GM12874 (cell line): ENCODE results near the gene TUBA4A.

Experiments used
- CTCF ChIP-seq: IDR thresholded peaks from 2 replicates; pipeline ENCODE4 v1.5.1; 2011; ENCODE audit warnings: low read depth, mild to moderate bottlenecking, control low read depth, low read length, moderate library complexity; ENCODE audit not compliant: insufficient read depth

TUBA4A gene

GRCh38 chr2:219271021-219271420, 17.3 kb upstream of the TUBA4A start:
- no peak for TF ChIP-seq CTCF

DNA sequence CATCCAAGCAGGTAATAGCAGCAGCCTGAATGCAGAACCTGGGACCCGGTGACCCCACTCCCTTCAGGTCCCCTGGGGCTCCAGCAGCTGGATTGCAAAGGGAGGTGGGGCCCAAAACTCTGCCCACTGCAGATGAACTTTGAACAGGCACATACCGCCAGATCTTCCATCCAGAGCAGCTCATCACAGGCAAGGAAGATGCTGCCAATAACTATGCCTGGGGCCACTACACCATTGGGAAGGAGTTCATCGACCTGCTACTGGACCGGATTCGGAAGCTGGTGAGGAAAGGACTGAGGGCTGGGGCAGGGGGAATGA, 16.3 kb upstream of the TUBA4A start:
- TF ChIP-seq CTCF: no peak

DNA sequence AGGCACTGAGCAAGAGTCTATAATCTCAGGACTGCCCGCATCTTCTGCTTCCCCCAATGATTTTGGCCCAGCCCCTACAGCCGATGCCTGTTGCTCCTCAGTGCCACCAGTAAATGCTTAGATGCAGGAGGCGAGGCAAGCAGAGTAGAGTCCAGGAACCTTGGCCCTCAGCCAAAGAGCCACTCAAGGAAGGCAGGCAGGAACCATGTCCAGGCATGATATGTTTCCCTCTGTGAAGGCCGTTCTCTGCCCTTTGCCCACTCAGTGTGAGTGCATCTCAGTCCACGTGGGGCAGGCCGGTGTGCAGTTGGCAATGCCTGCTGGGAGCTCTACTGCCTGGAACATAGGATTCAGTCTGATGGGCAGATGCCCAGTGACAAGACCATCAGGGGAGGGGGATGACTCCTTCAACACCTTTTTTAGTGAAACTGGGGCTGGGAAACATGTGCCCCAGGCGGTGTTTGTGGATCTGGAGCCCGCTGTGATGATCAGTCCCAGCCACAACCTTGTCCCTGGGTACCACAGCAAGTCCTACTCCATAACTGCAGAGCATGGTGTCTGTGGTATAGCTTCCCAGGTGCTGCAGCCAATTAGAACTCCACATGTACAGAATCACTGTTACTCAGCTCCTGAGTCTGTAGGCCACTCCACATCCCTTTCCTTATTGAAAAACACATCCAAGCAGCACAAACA, 15.8 kb upstream of the TUBA4A start:
- no peak for TF ChIP-seq CTCF

- no peak for TF ChIP-seq CTCF
Observed at GRCh38 chr2:219268294-219268693, 14.6 kb upstream of the TUBA4A start.

GRCh38 chr2:219266886-219267285, 13.2 kb upstream of the TUBA4A start:
- TF ChIP-seq CTCF: no peak

- no peak for TF ChIP-seq CTCF
Observed at GRCh38 chr2:219266232-219266631, 12.5 kb upstream of the TUBA4A start.

DNA sequence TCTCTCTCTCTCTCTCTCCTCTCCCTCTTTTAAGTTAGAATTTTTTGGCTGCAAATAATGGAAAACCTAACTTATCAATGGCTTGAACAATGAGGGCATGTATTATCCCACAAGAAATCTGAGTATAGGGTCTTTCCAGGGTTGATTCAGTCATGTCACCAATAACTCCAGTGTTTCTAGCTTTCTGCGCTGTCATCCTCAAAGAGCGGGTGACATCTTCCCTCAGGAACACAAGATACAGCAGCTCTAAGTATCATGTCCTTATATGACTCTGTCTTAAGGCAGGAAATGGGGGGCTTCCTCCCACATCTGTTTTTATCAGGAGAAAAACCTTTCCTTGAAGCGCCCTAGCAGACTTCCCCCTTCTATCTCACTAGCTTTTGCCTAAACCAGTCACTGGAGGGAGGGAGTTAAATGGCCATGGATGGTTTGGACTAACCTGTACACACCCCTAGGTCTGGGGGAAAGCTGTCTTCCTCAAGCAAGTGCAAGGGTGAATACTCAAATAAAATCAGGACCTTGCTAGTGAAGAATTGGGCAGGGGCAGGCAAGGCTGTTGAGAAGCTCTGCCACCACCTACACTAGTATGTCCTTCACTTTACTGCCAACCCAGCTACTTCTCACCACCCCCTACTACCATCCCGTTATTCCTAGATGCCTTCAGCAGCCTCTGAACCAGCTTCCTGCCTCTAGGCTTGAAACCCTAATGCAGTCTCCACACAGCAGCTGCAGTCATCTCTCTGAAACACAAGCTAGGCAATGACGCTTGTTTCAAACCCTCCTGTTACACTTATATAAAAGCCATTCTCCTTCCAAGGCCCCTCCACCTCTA, 7.5 kb upstream of the TUBA4A start:
- TF ChIP-seq CTCF: no peak
